ENCODE results near the gene RGS6. TPM values are rescaled to one million over a fixed set of nuclear protein-coding genes. Genes with fewer than 3 reads are reported as not detected.
A peak's percentile ranks its signal among the peaks of the same experiment; 100 is the strongest.

Gene RGS6
- total and polyA plus RNA-seq, 7 donors = 0.19 to 1.6 (median 0.42) TPM

DNA sequence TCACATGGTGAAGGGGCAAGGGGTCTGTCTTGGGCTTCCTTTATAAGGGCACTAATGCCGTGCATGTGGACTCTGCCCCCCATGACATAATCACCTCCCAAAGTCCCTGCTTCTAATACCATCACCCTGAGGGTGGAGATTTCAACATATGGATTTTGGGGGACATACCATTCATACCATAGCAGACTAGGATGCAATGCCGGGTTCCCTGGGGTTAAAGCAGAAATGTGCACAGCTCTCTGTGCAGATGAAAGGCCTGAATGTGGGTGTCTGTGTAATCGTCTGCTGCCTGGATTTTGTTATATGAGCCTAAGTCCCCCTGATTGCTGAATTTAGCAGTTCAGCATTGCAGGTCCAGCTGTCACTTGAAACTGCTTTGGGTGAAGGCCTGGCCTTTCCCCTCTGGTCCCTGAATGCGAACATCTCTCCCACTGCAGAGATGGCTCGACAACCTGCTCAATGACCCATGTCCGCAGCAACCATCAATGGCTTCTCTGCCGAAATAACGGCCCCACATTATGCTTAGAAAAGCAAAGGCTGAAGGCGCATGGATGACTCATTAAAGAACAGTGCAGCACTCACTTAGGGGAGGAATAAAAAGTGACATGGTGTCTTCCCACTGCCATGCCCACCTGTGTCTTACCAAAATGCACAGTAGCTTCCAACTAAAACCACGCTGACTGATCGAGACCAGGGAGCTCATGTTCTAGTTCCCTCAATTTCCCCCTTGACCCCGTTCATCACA lies 675.3 kb downstream of the RGS6 start:
- TF ChIP-seq, protein P1, sequence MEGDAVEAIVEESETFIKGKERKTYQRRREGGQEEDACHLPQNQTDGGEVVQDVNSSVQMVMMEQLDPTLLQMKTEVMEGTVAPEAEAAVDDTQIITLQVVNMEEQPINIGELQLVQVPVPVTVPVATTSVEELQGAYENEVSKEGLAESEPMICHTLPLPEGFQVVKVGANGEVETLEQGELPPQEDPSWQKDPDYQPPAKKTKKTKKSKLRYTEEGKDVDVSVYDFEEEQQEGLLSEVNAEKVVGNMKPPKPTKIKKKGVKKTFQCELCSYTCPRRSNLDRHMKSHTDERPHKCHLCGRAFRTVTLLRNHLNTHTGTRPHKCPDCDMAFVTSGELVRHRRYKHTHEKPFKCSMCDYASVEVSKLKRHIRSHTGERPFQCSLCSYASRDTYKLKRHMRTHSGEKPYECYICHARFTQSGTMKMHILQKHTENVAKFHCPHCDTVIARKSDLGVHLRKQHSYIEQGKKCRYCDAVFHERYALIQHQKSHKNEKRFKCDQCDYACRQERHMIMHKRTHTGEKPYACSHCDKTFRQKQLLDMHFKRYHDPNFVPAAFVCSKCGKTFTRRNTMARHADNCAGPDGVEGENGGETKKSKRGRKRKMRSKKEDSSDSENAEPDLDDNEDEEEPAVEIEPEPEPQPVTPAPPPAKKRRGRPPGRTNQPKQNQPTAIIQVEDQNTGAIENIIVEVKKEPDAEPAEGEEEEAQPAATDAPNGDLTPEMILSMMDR (IDR thresholded peaks at IDR 0.05) = no peak
- Histone ChIP-seq H3K27ac (no peak overlapping the region), H3K27me3 (ENCODE audit: insufficient read depth in 3 of 3, low read length in 2 of 3) (no peaks in the 10 kb centered on the region), H3K4me3 (no peak overlapping the region), H3K36me3 (ENCODE audit: insufficient read depth in 1 of 2, low read depth in 1 of 2) (no peaks in the 10 kb centered on the region), H3K9me3 (no peaks in the 10 kb centered on the region), H3K4me1 (peaks cover 18% of the 10 kb centered on the region)
- intact Hi-C loops (cut with DNase I) = no loop called here
- WGBS, 3 donors = 69 to 79% (median 73%) methylated on average over 12 of the region's 12 CpGs
- ATAC-seq (no peak), DNase-seq (no peak)

DNA sequence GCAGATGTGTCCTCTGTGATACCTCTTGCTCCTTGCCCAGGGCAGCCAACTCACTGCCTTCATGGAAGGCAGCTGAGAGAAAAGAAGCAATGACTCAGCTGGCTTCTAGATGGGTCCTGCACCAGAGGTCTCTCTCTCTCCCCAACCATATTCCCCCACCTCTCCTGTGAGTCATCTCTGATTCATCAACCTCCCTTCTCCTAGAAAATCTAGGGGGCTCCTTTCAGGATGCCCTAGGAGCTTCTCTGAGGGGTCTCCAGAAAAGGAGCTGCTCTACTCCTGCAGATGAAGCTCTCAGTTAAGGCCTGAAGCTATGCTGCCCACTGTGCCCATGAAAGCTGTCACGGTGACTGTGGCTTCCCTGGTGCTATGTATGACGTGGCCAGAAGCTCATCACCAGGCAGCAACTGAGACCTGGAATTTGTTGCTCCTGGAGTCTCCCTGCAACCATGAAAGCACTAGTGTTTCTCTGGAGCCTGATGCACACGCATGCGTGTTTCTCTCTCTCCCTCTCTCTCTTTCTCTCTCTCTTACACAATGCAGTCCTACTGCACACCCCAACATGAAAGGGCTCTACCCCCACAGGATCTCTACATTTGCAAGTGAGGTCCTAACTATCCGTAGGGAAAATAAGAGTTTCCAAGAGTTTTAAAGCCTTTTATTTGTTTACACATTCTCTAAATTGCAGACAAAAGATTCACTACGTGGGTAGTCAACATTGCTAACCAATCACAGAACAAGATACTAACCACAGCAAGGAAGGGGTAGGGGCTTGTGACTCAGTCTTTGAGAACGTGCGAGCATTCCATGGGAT lies 676.4 kb downstream of the RGS6 start:
- peak overlapping the region; percentile 23 for H3K27ac ChIP-seq
- H3K4me3 ChIP-seq = no peak overlapping the region
- WGBS, 3 donors = 89 to 94% (median 90%) methylated on average over 8 of the region's 8 CpGs
- no peaks in the 10 kb centered on the region for H3K27me3 ChIP-seq (ENCODE audit: insufficient read depth in 3 of 3, low read length in 2 of 3)
- TF ChIP-seq, protein P1 (IDR thresholded peaks at IDR 0.05) = no peak
- no peaks in the 10 kb centered on the region for H3K36me3 ChIP-seq (ENCODE audit: insufficient read depth in 1 of 2, low read depth in 1 of 2)
- H3K9me3 ChIP-seq = no peaks in the 10 kb centered on the region
- intact Hi-C loops (cut with DNase I) = no loop called here
- H3K4me1 ChIP-seq = peaks cover 28% of the 10 kb centered on the region
- DNase-seq (no peak), ATAC-seq (peak; percentile 36 to 62 (median 48))

DNA sequence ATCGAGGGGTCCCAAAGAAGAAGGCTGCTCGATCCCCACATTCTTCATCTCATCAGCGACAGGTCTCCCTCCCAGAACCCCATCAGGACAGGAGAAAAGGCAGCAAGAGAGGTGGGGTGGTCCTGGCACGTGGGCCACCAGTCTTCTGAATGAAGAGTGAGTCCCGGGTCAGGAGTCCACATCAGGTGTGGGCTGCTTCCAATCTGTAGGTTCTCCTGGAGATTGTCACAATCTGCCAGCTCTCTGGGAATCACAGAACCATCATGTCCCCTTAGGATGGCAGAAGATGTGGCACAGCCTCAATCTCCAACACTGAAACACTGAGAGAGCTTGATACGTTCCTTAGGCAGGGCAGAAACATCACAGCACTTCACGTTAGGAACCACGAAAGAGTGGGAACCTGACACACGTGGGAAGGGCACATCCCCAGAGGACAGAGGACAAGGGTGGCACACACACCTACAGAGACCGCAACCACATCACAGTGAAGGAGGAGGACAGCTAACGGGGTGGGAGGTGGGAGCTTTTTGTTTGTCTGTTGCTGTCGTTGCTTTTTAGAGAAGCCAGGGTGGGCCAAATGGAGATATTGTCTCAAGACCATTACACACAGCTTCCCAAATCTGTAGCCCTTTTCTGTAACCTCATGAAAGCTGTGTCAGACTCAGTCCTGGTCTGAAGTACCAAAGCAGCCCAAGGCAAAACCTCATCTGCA lies 677.1 kb downstream of the RGS6 start:
- no peaks in the 10 kb centered on the region for H3K36me3 ChIP-seq (ENCODE audit: insufficient read depth in 1 of 2, low read depth in 1 of 2)
- ATAC-seq (no peak), DNase-seq (no peak)
- H3K4me3 ChIP-seq = no peak overlapping the region
- TF ChIP-seq, protein P1 (IDR thresholded peaks at IDR 0.05) = no peak
- WGBS, 3 donors = 89 to 94% (median 91%) methylated on average over 12 of the region's 12 CpGs
- no peak overlapping the region for H3K27ac ChIP-seq
- intact Hi-C loops (cut with DNase I) = no loop called here
- H3K27me3 ChIP-seq (ENCODE audit: insufficient read depth in 3 of 3, low read length in 2 of 3) = no peaks in the 10 kb centered on the region
- H3K4me1 ChIP-seq = peaks cover 36% of the 10 kb centered on the region
- H3K9me3 ChIP-seq = no peaks in the 10 kb centered on the region

DNA sequence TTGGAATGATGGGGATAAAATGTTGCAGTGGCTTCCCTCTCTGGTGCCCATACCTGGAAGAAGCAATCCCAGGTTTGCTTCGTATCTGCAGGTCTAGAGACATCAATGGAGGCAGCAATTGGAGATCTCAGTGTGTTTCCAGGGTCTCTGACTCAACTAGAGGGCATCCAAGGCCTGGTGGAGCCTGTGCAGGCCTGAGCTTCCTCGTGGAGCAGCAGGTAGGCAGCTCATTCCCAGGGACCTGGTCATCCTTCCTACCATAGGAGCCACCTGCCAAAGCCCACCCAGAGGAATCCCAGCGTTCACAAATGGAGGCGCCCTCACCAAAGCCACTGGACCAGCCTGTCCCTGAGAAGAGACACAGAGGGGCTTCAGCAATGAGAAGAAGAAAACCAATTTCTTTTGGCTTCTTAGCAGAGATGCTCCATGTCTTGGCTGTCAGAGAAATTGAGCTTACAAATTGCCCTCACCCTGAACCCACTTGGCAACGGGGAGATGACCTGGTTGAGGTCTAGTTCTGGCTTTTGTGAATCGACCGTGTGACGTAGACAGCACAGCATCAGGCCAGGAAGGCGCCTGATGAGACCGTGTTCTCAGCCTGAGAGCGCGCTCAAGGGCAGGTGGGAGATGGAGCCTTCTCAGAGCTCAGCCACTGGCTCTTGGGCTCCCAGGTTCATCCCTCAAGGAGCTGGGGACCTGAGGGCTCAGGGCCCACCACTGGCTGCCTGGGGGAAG lies 678.0 kb downstream of the RGS6 start:
- intact Hi-C loops (cut with DNase I) = no loop called here
- peaks cover 38% of the 10 kb centered on the region for H3K4me1 ChIP-seq
- H3K4me3 ChIP-seq = no peak overlapping the region
- DNase-seq (no peak), ATAC-seq (no peak)
- H3K36me3 ChIP-seq (ENCODE audit: insufficient read depth in 1 of 2, low read depth in 1 of 2) = no peaks in the 10 kb centered on the region
- no peaks in the 10 kb centered on the region for H3K9me3 ChIP-seq
- 86 to 93% (median 86%) methylated on average over 12 of the region's 12 CpGs for WGBS, 3 donors
- H3K27ac ChIP-seq = no peak overlapping the region
- H3K27me3 ChIP-seq (ENCODE audit: insufficient read depth in 3 of 3, low read length in 2 of 3) = no peaks in the 10 kb centered on the region
- TF ChIP-seq, protein P1 (IDR thresholded peaks at IDR 0.05) = no peak
